ENCODE results near the gene NDUFAF2.
"Not testable (repeated sequence)": the region's sequence is repeated elsewhere in the genome, so short reads cannot be mapped to it uniquely, and the experiment has no call there.

NDUFAF2 gene

GRCh38 chr5:60972231-60972630 lies 27.2 kb downstream of the NDUFAF2 start:
- Mint-ChIP-seq H3K27ac (peak overlapping the region; percentile 30), H3K4me3 (peak overlapping the region; percentile 5)

GRCh38 chr5:60977956-60978737 lies 33.1 kb downstream of the NDUFAF2 start:
- Mint-ChIP-seq H3K36me3 (peaks cover 38% of the 10 kb centered on the region), H3K9me3 (peaks cover 14% of the 10 kb centered on the region), H3K4me1 (peaks cover 14% of the 10 kb centered on the region), H3K4me3 (no peak overlapping the region), H3K27me3 (no peaks in the 10 kb centered on the region), H3K27ac (no peak overlapping the region)

More at GRCh38 chr5:60972231-60972630, 27.2 kb downstream of the NDUFAF2 start:
- Mint-ChIP-seq H3K36me3 (peaks cover 39% of the 10 kb centered on the region), H3K9me3 (peaks cover 6% of the 10 kb centered on the region), H3K4me1 (peaks cover 38% of the 10 kb centered on the region), H3K27me3 (no peaks in the 10 kb centered on the region)

GRCh38 chr5:60978968-60979367 lies 34.0 kb downstream of the NDUFAF2 start:
- no peak overlapping the region for H3K4me3 Mint-ChIP-seq
- no peak overlapping the region for H3K27ac Mint-ChIP-seq
- no peaks in the 10 kb centered on the region for H3K27me3 Mint-ChIP-seq
- H3K9me3 Mint-ChIP-seq: peaks cover 14% of the 10 kb centered on the region
- H3K4me1 Mint-ChIP-seq: peaks cover 14% of the 10 kb centered on the region
- H3K36me3 Mint-ChIP-seq: peaks cover 38% of the 10 kb centered on the region

GRCh38 chr5:60980511-60980910 lies 35.5 kb downstream of the NDUFAF2 start:
- peaks cover 40% of the 10 kb centered on the region for H3K36me3 Mint-ChIP-seq

GRCh38 chr5:60982127-60982526 lies 37.1 kb downstream of the NDUFAF2 start:
- Mint-ChIP-seq H3K9me3 (peaks cover 34% of the 10 kb centered on the region), H3K36me3 (peaks cover 43% of the 10 kb centered on the region), H3K4me1 (peaks cover 16% of the 10 kb centered on the region)
- not testable (repeated sequence) for H3K4me3 Mint-ChIP-seq, H3K27ac Mint-ChIP-seq, H3K27me3 Mint-ChIP-seq

More at GRCh38 chr5:60980511-60980910, 35.5 kb downstream of the NDUFAF2 start:
- Mint-ChIP-seq H3K4me1 (peaks cover 16% of the 10 kb centered on the region), H3K27me3 (no peaks in the 10 kb centered on the region), H3K9me3 (peaks cover 21% of the 10 kb centered on the region), H3K4me3 (no peak overlapping the region), H3K27ac (no peak overlapping the region)

GRCh38 chr5:60989790-60990189 lies 44.8 kb downstream of the NDUFAF2 start:
- Mint-ChIP-seq H3K27ac (no peak overlapping the region), H3K4me3 (no peak overlapping the region), H3K27me3 (no peaks in the 10 kb centered on the region), H3K36me3 (peaks cover 41% of the 10 kb centered on the region), H3K4me1 (peaks cover 30% of the 10 kb centered on the region), H3K9me3 (peaks cover 47% of the 10 kb centered on the region)

- H3K27me3 Mint-ChIP-seq: no peaks in the 10 kb centered on the region
- peaks cover 22% of the 10 kb centered on the region for H3K9me3 Mint-ChIP-seq
- H3K36me3 Mint-ChIP-seq: peaks cover 24% of the 10 kb centered on the region
- H3K4me3 Mint-ChIP-seq: no peak overlapping the region
- no peak overlapping the region for H3K27ac Mint-ChIP-seq
- peaks cover 36% of the 10 kb centered on the region for H3K4me1 Mint-ChIP-seq
These were observed 47.9 kb downstream of the NDUFAF2 start for GRCh38 chr5:60992871-60993270.

GRCh38 chr5:60993425-60993824 lies 48.4 kb downstream of the NDUFAF2 start:
- Mint-ChIP-seq H3K4me1 (peaks cover 37% of the 10 kb centered on the region), H3K4me3 (no peak overlapping the region), H3K36me3 (peaks cover 21% of the 10 kb centered on the region), H3K27me3 (no peaks in the 10 kb centered on the region), H3K27ac (no peak overlapping the region), H3K9me3 (peaks cover 21% of the 10 kb centered on the region)

GRCh38 chr5:60993875-60994571 lies 49.0 kb downstream of the NDUFAF2 start:
- no peak overlapping the region for H3K27ac Mint-ChIP-seq
- H3K4me3 Mint-ChIP-seq: no peak overlapping the region
- H3K27me3 Mint-ChIP-seq: no peaks in the 10 kb centered on the region
- peaks cover 42% of the 10 kb centered on the region for H3K4me1 Mint-ChIP-seq
- H3K9me3 Mint-ChIP-seq: peaks cover 21% of the 10 kb centered on the region
- peaks cover 21% of the 10 kb centered on the region for H3K36me3 Mint-ChIP-seq

- Mint-ChIP-seq H3K4me3 (no peak overlapping the region), H3K36me3 (peaks cover 11% of the 10 kb centered on the region), H3K27me3 (no peaks in the 10 kb centered on the region), H3K9me3 (peaks cover 10% of the 10 kb centered on the region), H3K27ac (no peak overlapping the region), H3K4me1 (peaks cover 59% of the 10 kb centered on the region)
These were observed 51.4 kb downstream of the NDUFAF2 start for GRCh38 chr5:60996368-60996767.

- peaks cover 2% of the 10 kb centered on the region for H3K36me3 Mint-ChIP-seq
- H3K4me3 Mint-ChIP-seq: no peak overlapping the region
- H3K27me3 Mint-ChIP-seq: no peaks in the 10 kb centered on the region
- H3K27ac Mint-ChIP-seq: no peak overlapping the region
- H3K4me1 Mint-ChIP-seq: peaks cover 58% of the 10 kb centered on the region
- H3K9me3 Mint-ChIP-seq: peaks cover 5% of the 10 kb centered on the region
These were observed 52.7 kb downstream of the NDUFAF2 start for GRCh38 chr5:60997721-60998120.

GRCh38 chr5:61000887-61001286 lies 55.9 kb downstream of the NDUFAF2 start:
- no peak overlapping the region for H3K4me3 Mint-ChIP-seq

GRCh38 chr5:61001647-61002046 lies 56.6 kb downstream of the NDUFAF2 start:
- H3K36me3 Mint-ChIP-seq: peaks cover 7% of the 10 kb centered on the region
- H3K27ac Mint-ChIP-seq: no peak overlapping the region
- H3K4me1 Mint-ChIP-seq: peaks cover 37% of the 10 kb centered on the region
- H3K27me3 Mint-ChIP-seq: no peaks in the 10 kb centered on the region
- no peak overlapping the region for H3K4me3 Mint-ChIP-seq
- H3K9me3 Mint-ChIP-seq: no peaks in the 10 kb centered on the region

More at GRCh38 chr5:61000887-61001286, 55.9 kb downstream of the NDUFAF2 start:
- peaks cover 44% of the 10 kb centered on the region for H3K4me1 Mint-ChIP-seq
- no peaks in the 10 kb centered on the region for H3K9me3 Mint-ChIP-seq
- no peak overlapping the region for H3K27ac Mint-ChIP-seq
- no peaks in the 10 kb centered on the region for H3K27me3 Mint-ChIP-seq
- H3K36me3 Mint-ChIP-seq: peaks cover 7% of the 10 kb centered on the region

- H3K27me3 Mint-ChIP-seq: no peaks in the 10 kb centered on the region
These were observed 57.8 kb downstream of the NDUFAF2 start for GRCh38 chr5:61002611-61003355.

GRCh38 chr5:61004448-61004847 lies 59.4 kb downstream of the NDUFAF2 start:
- Mint-ChIP-seq H3K4me1 (peaks cover 29% of the 10 kb centered on the region), H3K9me3 (no peaks in the 10 kb centered on the region), H3K27me3 (no peaks in the 10 kb centered on the region), H3K27ac (no peak overlapping the region), H3K36me3 (peaks cover 7% of the 10 kb centered on the region), H3K4me3 (no peak overlapping the region)

More at GRCh38 chr5:61002611-61003355, 57.8 kb downstream of the NDUFAF2 start:
- H3K9me3 Mint-ChIP-seq: no peaks in the 10 kb centered on the region
- H3K4me1 Mint-ChIP-seq: peaks cover 30% of the 10 kb centered on the region
- H3K4me3 Mint-ChIP-seq: no peak overlapping the region
- no peak overlapping the region for H3K27ac Mint-ChIP-seq
- peaks cover 7% of the 10 kb centered on the region for H3K36me3 Mint-ChIP-seq

All from activated naive CD4-positive, alpha-beta T cell treated with anti-CD3 and anti-CD28 coated beads, Interleukin-2, amount 50 U/mL, for 24 hours (primary cell).